ENCODE data around the gene NTMT1. TPM values are rescaled to one million over a fixed set of nuclear protein-coding genes. Genes with fewer than 3 reads are reported as not detected.

NTMT1 gene
- total RNA-seq, 4 donors from 2014 or later = 23.9 to 30.6 (median 27.5) TPM

DNA sequence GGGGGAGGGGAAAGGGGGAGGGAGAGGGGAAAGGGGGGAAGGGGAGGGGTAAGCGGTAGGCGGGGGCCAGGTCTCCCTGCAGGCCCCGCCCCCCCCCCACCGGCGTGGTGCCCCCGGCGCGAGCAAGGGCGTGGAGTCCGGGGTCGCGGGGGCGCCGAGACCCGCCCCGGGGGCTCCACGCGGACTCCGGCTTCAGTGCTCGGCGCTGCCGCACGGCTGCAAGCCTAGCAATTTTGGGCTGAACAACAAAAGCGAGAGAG, 15.8 kb upstream of the NTMT1 start:
- Histone ChIP-seq H3K4me3 (peak overlapping the region; percentile 40 to 73 (median 54)), H3K4me1 (peaks cover 0 to 75% (median 49%) of the 10 kb centered on the region in 4 donors), H3K27me3 (no peaks in the 10 kb centered on the region), H3K9me3 (no peaks in the 10 kb centered on the region), H3K27ac (peak overlapping the region; percentile 87 to 96 (median 93)), H3K36me3 (no peaks in the 10 kb centered on the region)
- TF ChIP-seq, protein P1, sequence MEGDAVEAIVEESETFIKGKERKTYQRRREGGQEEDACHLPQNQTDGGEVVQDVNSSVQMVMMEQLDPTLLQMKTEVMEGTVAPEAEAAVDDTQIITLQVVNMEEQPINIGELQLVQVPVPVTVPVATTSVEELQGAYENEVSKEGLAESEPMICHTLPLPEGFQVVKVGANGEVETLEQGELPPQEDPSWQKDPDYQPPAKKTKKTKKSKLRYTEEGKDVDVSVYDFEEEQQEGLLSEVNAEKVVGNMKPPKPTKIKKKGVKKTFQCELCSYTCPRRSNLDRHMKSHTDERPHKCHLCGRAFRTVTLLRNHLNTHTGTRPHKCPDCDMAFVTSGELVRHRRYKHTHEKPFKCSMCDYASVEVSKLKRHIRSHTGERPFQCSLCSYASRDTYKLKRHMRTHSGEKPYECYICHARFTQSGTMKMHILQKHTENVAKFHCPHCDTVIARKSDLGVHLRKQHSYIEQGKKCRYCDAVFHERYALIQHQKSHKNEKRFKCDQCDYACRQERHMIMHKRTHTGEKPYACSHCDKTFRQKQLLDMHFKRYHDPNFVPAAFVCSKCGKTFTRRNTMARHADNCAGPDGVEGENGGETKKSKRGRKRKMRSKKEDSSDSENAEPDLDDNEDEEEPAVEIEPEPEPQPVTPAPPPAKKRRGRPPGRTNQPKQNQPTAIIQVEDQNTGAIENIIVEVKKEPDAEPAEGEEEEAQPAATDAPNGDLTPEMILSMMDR (IDR thresholded peaks at IDR 0.05) = no peak
- no peak for DNase-seq (ENCODE audit: low spot score in 2 of 2)
- 1% methylated on average over 13 of the region's 24 CpGs; no CpG with 5 or more reads in 1 of the 2 donors for WGBS, 2 donors

DNA sequence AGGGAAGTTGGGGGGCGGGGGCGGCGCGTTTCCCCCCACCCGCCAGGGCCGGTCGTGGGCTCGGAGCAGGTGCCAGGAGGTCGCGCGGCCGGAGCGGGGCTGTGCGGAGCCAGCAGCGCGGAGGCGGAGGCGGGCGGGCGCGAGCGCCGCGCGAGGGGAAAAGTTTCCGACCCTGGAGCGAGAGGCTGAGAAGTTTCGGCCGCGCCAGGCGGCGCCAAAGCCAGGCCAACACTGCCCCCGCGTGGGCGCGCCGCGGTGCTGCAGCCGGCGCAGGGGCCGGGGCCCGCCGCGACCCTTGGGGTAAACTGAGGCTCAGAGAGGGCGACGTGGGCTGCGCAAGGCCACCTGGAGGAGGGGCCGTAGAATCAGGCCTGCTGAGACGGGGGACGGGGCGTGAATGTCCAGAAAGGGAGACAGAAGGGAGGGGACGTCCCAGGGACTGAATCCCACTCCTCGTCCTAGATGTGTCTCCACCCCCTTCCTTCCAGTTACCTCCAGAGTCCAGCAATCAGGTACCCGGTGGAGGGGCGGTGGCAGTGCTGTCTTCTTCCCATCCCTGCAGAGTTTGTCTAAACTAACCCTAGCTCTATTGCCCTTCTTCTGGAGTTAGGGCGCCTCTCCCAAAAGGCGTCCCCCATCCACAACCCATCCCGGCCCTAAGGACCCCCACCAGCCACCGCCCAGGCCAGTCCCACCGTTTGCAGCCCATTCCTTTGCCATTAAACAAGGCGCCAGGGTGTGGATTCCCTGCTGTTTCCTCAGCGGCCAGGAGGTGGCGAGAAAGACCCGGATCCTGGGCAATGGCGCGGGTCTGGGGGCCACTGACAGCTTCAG, 15.3 kb upstream of the NTMT1 start:
- peak overlapping the region; percentile 40 to 73 (median 54) for H3K4me3 ChIP-seq
- H3K27me3 ChIP-seq = no peaks in the 10 kb centered on the region
- peak overlapping the region; percentile 87 to 96 (median 93) for H3K27ac ChIP-seq
- 1% methylated on average over 22 to 35 of the region's 66 CpGs for WGBS, 2 donors
- peaks cover 0 to 75% (median 49%) of the 10 kb centered on the region in 4 donors for H3K4me1 ChIP-seq
- H3K36me3 ChIP-seq = no peaks in the 10 kb centered on the region
- TF ChIP-seq POLR2A (IDR thresholded peaks at IDR 0.05) (peak in 1 of 2 donors; percentile 32), EP300 (IDR thresholded peaks at IDR 0.05) (peak in 1 of 2 donors; percentile 6)
- TF ChIP-seq, protein P1 (IDR thresholded peaks at IDR 0.05) = peak; percentile 88 to 100 (median 99)
- DNase-seq (ENCODE audit: low spot score in 2 of 2) = peak; percentile 60 to 79
- no peaks in the 10 kb centered on the region for H3K9me3 ChIP-seq

DNA sequence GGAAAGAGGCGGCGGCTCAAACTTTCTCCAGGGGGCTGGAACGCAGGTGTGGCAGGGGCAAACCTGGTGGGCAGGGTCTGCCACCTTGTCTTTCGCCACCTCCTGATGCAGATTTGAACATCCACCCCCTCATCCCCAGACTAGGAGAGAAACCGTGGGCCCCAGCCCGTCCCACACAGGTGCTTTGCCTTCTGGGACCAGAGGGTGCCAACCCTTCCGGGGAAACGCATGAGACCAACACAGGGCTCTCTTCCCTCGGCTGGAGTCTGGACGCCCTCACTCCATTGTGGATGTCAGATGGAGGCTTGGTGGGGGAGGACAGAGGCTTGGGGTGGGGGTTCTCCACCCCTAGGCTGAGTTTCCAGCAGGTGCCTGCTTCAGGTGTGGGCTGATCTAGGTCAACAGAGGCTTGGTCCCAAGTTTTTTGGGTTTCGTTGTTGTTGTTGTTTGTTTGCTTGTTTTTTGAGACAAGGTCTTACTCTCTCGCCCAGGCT, 14.6 kb upstream of the NTMT1 start:
- Histone ChIP-seq H3K9me3 (no peaks in the 10 kb centered on the region), H3K27ac (peak overlapping the region; percentile 87 to 96 (median 93)), H3K27me3 (no peaks in the 10 kb centered on the region), H3K36me3 (no peaks in the 10 kb centered on the region), H3K4me3 (peak overlapping the region in 3 of 4 donors; percentile 29 to 73 (median 64)), H3K4me1 (peaks cover 0 to 74% (median 49%) of the 10 kb centered on the region in 4 donors)
- TF ChIP-seq EP300 (IDR thresholded peaks at IDR 0.05) (no peak), POLR2A (IDR thresholded peaks at IDR 0.05) (no peak)
- TF ChIP-seq, protein P1 (IDR thresholded peaks at IDR 0.05) = no peak
- WGBS, 2 donors = 21 to 31% methylated on average over 9 to 11 of the region's 12 CpGs
- no peak for DNase-seq (ENCODE audit: low spot score in 2 of 2)

DNA sequence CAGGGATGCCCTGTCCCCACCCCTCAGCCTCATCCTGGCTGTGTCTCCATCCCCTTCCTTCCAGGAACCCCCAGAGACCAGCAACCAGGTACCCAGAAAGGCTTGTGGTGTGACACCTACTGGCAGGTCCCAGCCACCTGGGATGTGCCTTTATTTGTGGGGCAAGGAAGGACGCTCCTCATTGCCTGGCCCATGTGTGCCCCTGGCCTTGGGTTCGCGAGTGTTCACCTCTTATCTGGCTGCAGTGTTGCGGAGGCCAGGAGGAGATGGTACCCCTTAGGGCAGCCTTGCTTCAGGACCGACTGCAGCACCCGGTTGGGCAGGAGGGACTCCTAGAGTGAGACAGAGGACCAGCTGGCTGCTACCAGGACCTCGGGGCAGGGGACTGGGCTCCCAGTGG, 13.8 kb upstream of the NTMT1 start:
- peaks cover 0 to 67% (median 44%) of the 10 kb centered on the region in 4 donors for H3K4me1 ChIP-seq
- TF ChIP-seq EP300 (IDR thresholded peaks at IDR 0.05) = no peak
- TF ChIP-seq POLR2A (IDR thresholded peaks at IDR 0.05) = no peak
- TF ChIP-seq, protein P1 (IDR thresholded peaks at IDR 0.05) = no peak
- DNase-seq (ENCODE audit: low spot score in 2 of 2) = no peak
- H3K27ac ChIP-seq = peak overlapping the region; percentile 54 to 96 (median 92)
- 71 to 100% methylated on average over 2 to 6 of the region's 7 CpGs for WGBS, 2 donors
- no peaks in the 10 kb centered on the region for H3K27me3 ChIP-seq
- H3K4me3 ChIP-seq = no peak overlapping the region
- H3K9me3 ChIP-seq = no peaks in the 10 kb centered on the region
- H3K36me3 ChIP-seq = no peaks in the 10 kb centered on the region

DNA sequence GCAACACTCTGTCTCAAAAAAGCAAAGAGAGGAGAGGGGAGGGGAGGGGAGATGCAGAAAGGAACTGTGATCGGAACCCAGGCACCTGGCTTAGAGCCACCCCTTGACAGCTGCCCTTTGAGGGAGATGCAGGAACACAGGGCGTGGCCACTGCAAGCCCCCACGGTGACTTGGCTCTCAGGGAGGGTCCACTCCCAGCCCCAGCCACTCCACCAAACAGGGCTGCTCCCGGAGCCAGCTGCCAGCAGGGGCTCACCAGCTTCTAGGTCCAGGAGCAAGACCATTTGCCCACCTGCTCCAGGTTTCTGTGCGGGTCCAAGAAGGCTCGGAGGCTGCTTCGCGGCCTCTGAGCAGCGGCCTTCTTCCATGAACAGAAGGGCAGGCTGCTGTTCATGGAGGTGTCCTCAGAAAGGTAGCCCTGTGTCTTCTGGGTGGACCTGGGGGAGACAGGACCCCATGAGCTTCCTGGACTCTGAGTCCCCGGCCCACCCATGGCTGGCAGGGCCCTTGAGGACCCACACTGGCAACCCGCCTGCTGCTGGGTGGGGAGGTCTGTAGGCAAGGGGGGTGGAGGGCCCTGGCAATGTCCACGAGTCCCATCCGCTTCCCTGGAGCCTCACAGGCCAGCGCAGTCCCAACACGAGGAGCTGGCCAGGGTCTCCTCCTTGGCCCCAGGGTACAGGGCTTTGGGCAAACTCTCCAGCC, 13.0 kb upstream of the NTMT1 start:
- Histone ChIP-seq H3K27me3 (no peaks in the 10 kb centered on the region), H3K27ac (peak overlapping the region; percentile 54 to 96 (median 92)), H3K4me1 (peaks cover 0 to 58% (median 36%) of the 10 kb centered on the region in 4 donors), H3K4me3 (peak overlapping the region in 2 of 4 donors; percentile 7 to 13), H3K36me3 (no peaks in the 10 kb centered on the region), H3K9me3 (no peaks in the 10 kb centered on the region)
- TF ChIP-seq, protein P1 (IDR thresholded peaks at IDR 0.05) = no peak
- TF ChIP-seq POLR2A (IDR thresholded peaks at IDR 0.05) (peak in 1 of 2 donors; percentile 41), EP300 (IDR thresholded peaks at IDR 0.05) (no peak)
- 56 to 65% methylated on average over 8 to 13 of the region's 15 CpGs for WGBS, 2 donors
- DNase-seq (ENCODE audit: low spot score in 2 of 2) = no peak
